ENCODE data around the gene HDAC7.

The HDAC7 gene

DNA sequence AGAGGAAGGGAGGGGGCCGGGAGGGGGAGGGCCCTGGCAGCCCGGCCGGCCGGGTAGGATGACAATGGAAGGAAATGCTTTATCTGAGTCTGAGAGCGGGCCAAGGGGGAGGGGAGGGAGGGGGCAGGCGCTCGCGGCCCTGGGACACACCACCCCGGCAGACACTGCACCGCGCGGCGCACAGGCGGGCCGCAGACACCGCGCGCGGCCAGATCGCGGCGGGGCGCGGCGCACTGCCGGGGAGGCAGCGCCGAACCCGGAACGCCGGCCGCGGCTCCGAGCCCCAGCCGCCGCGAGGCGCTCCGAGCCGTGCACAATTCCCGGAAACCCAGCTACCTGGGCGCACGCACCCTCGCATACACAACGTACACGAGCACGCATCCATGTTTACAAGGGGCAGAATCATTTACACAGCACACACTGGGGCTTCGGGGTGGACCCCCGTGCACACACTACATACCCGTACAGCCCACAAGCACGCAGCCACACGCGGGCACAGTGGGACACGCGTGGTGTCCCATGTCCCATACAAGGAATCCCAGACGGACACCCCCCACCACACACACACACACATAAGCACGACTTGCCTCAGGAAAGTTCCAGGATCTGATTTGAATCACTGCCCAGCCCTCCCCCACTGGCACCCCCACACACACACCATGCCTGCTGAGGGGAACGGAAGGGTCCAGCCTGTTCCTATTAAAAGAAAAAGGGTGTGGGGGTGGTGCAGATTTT lies at the start of gene HDAC7:
TSS of gene HDAC7 (minus strand) at position 8 of the 735 bp plus-strand sequence. CDS start 118 bp downstream, outside the sequence.
- peak in 46 of 51 donors; percentile 19 to 85 (median 63) for DNase-seq

DNA sequence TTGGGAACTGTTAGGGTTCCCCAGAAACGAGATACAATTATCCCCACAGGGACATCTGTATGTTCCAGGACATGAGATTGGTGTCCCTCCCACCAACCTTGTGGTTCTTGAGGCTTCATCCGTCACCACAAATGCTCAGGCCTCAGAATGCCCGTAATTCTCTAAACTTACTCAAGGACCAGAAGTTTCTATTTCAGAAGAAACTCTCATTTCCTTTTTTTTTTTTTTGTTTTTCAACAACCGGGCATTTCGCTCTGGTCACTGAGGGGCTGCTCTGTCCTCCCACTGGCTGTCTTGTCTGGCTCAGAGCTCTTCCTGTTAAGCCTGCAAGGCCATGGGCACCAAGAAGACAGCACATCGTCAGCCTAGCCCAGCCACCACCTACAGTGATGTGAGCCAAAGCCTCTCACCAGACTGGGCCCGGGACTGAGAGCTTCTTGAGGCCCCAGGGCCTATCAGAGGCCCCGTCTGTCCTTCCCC lies 48.9 kb upstream of the HDAC7 start:
- no peak for DNase-seq

DNA sequence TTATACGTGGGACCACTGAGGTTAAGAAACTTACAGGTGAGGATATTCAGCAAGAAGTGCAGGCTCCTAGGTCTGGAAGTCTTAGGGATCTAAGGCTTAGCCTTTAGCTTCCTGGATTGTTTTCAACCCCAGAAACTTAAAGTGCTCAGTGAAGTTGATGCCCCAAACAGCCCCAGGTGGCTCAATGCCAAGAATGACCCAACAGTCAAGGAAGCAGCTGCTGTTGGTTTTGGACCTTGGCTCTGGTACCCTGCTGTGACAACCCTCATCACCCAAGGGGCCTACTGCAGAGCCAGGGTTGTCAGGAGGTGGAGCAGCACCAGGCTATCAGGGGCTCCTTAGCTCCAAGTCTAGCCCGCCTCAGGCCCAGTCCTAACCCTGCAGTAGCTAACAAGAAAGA lies 48.3 kb upstream of the HDAC7 start:
- no peak for DNase-seq

DNA sequence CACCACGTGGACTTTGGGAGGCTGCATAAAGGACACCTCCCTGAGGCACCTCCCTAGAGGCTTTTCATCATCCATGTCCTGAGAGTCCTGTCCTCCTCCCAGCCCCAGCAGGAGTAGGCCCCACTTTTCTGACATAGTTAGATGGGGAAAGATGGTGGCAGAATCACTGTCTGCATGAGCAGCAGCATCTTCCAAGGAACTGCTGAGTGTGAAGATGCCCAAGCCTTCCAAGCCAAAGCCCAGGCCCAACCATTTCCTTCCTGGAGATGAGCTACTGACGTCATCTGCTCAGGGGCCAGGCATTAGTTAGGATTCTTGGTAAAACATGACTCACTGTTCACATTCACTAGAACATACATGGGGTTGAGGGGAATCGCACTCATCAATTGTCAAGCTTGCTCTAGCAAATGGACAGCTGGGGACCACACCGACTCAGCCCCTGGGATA lies 47.8 kb upstream of the HDAC7 start:
- DNase-seq: no peak

DNA sequence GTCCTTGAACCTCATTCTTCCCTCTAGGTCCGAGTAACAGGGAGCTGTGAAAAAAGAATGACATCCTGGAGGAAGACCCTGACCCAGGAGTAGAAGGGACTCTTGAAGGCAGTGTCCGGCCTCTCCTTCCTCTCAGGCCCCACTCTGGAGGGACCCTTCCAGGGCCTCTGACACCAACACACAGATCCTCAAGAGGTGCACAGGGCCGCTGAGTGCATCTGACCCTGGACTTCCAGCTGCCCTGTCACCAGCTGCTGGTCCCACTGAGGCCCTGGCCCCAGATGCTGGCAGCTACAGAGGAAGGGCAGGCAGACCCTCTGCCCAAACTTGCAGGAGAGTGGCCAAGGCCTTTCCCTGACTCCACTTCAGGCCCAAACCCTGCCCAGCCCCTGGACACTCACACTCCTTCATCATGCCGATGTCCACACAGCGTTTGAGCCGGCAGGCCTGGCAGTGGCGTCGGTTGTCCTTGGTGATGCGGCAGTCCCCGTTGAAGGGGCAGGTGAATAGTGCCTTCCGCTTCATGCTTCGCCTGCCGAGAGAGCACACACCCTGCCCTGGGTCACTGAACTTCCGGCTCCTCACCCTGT lies 45.0 kb upstream of the HDAC7 start:
- no peak for DNase-seq

DNA sequence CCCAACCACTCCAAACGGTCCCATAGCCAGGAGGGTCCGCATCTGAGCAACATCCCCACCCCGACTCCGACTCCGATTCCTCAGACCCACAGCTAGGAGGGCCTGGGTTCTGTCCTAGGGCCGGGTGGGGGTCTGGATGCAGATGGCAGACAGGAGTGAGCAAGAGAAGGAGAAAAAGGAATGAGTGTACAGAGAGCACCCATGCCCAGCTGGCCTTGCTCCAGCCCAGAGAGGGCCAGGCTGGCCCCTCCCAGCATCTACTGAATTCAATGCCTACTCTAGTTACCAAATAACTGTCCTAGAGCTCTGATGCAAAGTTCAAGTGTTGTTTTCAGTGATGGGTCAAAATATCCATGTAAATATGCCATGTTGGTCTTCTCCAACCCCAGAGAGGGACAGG lies 44.3 kb upstream of the HDAC7 start:
- no peak for DNase-seq

DNA sequence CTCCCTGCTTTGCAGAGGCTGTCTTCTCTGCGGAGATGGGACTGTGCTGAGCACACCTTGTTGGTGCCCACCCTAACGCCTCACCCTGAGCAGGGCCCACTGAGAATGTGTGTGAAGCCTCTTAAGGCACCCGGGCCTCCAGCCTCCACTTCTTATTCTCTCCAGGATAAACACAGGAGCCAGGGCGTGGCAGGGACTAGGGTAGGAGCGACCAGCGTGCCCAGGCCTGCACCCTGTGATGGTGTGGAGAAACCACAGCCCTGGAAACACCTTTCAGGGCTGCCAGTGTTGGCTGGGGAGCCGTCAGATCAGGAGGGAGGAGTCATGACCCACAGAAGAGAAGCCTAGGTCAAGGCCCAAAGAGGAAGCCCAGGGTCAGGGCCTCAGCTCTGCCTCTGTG lies 43.8 kb upstream of the HDAC7 start:
- DNase-seq: no peak

DNA sequence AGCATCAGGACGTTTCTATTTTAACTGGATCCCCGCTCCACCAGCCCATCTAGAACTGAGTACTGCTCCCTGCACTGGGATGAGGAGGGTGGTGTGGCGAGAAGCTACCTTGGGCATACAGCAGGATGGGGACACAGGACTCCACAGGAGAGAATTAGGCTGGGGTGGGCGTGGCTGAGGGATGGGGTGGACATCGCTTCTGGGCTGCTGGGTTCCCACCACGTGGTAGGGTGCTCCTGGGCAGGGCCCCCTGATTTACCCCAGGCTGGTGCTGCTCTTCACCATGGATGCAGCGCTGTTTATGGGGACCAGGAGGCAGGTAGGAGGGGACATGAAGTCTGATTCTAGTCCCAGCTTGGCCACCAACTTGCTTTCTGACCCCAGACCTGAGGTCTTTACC lies 43.2 kb upstream of the HDAC7 start:
- no peak for DNase-seq

DNA sequence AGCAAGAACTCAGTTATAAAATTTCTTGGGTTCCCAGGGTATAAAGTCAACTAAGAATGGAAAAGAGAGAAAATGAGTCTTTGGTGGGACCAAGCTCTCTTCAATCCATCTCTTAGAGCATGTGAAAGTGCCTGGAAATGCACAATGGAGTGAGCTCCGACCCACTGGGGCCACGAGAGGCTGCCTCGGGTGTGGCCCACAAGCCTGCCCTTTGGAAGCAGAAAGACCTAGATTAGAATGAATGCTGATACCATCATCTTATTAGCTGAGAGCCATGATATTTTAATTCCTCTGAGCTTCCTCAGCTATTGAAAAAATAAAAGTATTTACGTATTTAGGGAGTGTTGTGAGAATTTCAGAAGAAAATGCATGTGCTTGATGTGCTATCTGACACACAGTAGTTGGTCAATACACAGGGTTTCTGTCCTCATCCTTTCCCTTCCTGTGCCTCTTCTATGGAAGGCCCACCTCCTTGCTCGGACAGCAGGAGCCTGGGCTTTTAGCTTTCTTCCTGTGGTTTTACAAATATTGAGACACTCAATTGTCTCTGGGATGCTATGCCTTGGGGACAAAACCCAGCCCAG lies 42.6 kb upstream of the HDAC7 start:
- DNase-seq: no peak

DNA sequence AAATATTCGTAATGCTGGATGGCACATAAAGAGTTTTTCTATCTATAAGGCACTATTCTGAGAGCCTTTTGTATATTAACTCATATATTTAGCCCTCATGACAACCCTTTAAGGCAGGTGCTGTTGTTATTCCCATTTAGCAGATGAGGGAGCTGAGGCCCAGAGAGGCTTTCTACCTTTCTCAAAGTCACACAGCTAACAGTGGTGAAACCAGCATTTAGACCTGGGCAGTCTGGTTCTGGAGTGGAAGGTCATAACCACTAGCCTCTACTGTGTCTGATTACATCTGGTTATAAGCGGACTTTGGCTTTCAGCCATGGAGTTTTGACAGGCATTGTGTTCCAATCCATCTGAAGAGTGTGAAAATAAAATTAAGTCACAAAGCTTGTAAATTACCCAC lies 41.2 kb upstream of the HDAC7 start:
- no peak for DNase-seq

DNA sequence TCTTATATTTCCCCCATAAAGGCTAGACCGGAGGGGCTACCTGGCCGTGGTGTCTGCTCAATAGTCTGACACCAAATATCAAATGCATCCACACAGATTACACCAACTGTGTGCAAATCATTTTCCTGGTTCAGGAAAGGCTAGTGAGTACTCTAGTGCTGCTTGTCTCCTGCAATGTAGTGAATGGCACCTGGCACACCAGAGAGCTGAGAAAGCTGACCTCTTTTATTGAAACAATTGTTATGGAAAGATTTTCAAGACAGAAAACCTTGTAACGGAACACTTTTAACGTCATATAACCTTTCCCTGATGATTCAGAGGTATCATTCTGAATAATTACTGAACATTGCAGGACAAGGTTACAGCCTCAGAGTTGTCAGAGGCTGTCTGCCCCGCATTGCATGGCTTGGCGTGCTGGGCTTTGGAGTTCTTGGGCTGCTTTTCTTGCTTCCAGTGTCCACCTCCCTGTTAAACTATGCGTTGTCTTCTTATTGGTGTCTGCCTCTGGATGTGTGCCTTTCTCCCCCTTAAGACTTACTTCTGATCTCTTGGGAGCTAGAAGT lies 40.7 kb upstream of the HDAC7 start:
- no peak for DNase-seq

DNA sequence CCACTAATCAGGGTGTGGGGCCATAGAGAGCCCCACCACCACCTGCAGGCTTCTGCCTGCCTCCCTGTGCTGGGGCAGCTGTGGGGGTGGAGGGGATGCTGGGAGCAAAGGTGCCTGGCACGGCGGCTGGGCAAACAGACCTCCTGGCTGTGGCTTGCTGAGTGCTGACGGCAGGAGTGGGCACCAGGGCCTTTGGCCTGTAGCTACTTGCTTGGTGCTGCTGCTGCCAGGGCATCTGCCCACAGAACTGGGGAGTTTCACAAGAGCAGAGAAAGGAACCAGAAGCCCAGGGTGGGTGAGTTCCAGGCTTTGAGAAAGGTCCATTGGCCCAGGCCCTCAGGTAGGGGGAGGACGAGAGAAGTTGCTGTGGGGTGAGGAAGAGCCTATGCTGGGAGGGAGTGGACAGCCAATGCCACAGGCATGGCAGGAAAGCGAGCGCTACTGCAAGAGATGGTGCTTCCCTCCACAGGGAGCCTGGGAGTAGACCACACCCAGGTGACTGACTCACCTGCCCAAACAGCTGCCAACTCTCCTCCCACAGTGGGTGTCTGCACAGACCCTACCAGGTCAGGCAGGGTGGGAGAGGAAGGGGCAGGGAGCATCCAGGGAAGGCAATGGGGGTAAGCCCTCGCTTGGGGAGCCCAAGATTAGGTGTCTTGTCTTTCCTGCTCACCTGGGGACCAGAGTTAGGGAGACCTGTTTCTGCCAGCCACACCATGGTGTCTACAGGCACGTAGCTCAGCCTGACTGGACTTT lies 39.0 kb upstream of the HDAC7 start:
- DNase-seq: no peak

DNA sequence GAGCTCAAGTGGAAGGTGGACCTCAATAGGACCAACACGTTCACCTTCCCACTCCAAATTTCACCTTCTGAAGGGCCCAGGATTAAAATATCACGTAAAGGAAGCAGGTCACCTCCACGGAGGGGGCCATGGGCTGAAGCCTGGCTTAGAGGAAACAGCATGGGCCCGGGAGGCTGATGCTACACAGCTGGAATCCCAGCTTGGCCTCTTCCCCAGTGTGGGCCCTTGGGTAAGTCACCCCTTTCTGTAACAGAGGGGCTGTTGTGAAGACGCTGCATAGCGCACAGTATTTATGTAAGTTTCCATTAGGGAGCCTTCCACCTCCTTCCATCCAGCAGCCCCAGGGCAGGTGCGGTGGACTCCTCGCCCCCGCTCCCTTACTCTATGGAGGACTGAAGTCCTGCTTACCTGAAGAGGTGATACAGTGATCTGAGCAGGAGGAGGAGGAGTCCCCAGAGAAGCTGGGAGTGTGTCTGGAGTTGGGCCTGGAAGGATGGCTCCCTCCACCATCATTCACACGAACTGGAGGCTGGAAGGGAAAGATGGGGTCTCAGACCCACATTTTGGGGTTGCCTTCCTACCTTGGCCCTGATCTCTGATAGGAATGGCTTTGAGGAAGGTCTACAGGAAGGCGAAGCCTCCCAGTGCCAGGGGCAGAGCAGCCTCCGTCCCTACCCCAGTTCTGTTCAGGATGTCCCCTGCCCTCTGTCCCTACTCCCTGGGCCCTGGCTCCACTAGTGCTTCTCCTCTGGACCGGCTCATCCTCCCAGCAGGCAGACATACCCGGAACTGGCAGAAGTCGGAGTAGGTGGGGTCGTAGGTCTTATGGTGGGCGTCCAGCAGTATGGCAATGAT lies 37.2 kb upstream of the HDAC7 start:
- DNase-seq: no peak

DNA sequence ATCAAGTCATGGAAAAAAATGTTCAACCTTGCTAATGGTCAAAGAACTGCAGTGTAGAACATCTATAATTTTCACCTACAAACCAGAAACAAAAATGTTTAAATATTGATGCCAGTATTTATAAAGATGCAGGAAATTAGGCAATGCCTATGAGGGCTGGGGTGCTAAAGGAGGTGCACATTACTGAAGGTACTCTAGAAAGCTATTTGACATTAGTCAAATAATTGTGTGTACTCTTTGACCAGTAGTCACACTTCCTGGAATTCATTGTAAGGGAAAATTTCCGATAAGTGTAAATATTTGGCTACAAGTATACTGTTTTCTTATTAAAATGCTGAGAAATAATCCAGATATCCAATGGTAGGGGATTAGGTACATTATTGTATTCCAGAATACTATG lies 36.4 kb upstream of the HDAC7 start:
- no peak for DNase-seq

DNA sequence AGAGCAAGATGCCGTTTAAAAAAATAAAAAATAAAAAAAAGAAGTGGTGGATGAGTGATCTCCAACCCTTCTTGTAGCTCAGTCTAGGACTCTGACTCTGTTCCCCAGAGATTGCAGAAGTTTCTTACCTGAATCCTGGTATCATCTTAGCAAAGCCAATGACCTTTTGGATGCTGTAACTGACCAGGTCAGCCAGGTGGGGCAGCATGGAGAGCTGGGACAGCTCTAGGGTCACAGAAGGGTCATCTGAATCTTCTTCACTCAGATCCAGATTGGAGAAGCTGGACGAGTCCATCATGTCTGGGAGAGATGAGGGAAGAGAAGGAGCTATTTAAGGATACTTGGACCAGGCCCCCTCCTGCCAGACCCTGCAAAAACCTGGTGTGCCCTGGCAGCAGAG lies 35.8 kb upstream of the HDAC7 start:
- no peak for DNase-seq

DNA sequence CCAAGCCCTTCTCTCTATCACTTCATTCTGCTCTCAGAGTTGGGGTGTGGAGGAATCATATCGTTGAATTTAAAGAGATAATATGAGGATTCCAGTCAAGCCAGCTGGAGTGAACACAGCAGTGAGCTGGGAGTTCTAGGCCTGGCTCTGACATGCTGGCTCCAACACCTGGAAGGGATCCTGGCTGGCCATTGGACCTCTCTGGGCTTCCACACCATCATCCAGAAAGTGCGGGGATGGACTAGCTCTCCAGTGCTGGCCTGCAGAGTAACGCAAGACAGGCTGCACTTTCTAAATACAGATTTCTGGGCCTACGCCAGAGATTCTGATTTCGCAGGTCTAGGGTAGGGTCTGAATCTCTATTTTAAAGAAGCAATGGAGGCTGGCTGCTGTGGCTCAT lies 34.8 kb upstream of the HDAC7 start:
- no peak for DNase-seq

DNA sequence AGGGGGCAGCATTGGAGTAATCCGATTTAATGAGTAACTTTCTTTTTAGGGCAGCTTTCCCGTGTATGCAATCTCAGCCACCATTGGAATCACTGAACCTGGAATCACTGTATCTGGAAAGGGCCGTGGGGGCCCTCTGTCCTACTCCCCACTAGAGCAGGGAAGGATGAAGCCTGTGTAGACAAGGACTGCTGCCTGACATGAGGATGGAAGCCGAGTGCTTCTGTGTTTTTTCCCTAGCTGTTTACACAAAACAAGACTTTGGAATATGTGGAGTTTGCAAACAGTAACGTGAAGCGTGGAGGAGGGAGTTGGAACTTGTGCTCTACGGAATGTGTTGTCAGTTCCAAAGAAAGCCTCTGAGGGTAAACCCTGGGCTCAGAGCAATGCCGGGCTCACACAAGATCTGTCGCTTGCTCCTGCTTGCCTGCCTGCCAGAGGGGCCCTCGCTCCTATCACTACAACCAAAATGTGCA lies 32.4 kb upstream of the HDAC7 start:
- no peak for DNase-seq

DNA sequence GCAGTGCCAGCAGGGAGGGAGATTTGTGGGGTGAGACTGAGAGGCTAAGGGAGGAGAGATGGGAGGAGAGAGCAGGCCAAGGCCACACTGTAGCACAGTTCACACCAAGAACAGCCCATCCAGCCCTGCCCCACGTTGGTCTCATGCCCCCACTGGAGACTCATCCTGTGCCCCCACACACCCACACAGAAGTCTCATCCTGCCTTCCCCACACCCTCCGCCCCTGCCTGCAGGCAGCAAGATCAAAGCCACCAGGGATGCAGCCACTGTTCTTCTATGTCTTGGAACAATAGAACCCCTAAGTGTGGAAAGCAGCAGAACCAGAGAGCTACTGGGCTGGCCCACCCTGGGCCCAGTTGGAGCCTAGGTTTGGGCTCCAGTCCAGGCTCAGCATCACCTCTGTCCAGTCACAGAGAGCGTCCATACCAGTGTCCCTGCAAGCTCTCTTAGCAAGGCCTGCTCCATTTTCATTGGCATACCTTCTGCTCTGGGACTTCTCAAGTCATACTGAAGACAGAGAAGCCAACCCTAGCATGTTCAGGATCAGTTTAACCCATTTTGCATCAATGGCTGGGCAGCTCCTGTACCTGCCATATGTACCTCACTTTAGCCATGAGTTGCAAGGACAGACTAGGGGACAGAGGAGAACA lies 31.7 kb upstream of the HDAC7 start:
- no peak for DNase-seq

DNA sequence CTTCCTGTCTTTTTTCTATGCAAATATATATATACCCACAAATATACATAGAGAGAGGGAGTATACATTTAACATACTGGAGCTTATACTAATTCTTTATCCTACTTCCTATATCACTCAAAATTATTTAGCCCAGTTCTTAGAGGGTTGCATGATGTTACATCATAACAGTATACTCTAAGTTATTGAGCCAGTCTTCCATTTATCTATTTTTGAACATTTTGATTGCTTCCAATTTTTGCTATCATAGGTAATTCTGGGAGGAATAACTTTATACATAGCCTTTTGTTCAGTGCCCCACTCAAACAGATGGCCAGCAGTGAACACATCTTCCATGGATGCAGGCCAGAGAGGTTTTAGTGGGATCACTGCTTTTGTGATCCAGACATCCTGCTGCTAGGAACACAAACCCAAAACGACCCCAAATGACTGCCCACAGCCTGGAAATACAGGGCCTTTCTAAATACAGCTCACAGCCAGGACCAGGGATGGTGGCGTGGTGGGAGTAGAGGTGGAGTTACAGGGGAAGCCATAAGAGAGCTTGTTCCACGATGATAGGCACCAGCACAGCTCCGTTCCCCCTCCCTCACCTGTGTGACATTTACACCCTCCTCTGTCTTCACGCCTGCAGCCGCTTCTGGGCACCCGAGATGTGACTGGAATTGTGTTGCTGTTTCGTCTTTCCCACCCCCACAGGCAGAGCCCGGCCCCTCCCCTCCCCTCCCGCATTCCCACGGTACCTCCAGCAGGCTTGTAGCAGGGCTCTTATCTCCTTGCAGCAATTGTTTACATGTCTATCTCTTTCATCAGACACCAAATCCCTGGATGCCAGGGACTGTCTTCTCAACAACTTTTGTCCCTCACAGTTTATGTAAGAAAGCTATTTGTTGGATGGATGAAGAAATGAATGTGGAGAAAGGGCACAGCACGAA lies 30.7 kb upstream of the HDAC7 start:
- DNase-seq: no peak
